ENCODE data around the gene NFKBIL1. TPM values are rescaled to one million over a fixed set of nuclear protein-coding genes. Genes with fewer than 3 reads are reported as not detected.

NFKBIL1 gene
- total RNA-seq, 4 donors from 2014 or later: 25.2 to 44.4 (median 28.5) TPM

DNA sequence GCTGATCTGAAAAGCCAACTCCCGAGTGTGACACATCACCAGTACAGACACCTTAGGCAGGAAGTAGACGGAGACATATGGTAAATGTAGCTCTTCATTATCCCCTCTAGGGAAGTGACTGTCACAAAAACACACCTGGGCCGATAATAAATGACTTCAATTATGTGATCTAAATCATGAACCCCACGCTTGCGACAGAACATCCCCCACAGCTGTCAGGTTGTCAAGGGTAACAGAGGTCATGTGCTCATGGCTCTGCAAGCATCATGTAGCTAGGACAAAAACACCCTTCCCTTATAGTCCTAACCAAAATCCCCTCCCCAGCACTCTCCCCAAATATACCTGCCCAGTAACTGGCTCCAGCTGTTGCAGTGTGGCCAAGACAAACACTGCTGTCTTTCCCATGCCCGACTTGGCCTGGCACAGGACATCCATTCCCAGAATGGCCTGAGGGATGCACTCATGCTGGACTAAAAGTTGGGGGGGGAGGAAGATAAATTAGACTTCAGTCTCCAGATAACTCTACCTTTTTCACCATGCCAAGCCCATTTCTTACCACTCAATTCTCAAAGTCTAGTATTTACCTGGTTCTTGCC lies 8.5 kb upstream of the NFKBIL1 start:
- 49 to 50% methylated on average over 6 of the region's 6 CpGs for WGBS, 2 donors
- TF ChIP-seq POLR2A (IDR thresholded peaks at IDR 0.05): no peak
- TF ChIP-seq, protein P1, sequence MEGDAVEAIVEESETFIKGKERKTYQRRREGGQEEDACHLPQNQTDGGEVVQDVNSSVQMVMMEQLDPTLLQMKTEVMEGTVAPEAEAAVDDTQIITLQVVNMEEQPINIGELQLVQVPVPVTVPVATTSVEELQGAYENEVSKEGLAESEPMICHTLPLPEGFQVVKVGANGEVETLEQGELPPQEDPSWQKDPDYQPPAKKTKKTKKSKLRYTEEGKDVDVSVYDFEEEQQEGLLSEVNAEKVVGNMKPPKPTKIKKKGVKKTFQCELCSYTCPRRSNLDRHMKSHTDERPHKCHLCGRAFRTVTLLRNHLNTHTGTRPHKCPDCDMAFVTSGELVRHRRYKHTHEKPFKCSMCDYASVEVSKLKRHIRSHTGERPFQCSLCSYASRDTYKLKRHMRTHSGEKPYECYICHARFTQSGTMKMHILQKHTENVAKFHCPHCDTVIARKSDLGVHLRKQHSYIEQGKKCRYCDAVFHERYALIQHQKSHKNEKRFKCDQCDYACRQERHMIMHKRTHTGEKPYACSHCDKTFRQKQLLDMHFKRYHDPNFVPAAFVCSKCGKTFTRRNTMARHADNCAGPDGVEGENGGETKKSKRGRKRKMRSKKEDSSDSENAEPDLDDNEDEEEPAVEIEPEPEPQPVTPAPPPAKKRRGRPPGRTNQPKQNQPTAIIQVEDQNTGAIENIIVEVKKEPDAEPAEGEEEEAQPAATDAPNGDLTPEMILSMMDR (IDR thresholded peaks at IDR 0.05): no peak

GRCh38 chr6:31540640-31541039 lies 6.8 kb upstream of the NFKBIL1 start:
- intact Hi-C loops (cut with DNase I; ENCODE audit: low total_unique reads): no loop called here
- WGBS, 2 donors: 11 to 14% methylated on average over 4 of the region's 4 CpGs
- no peak for TF ChIP-seq POLR2A (IDR thresholded peaks at IDR 0.05)
- TF ChIP-seq, protein P1 (IDR thresholded peaks at IDR 0.05): no peak
- DNase-seq (ENCODE audit: low spot score in 2 of 2): no peak
- peak overlapping the region; percentile 76 for H3K4me3 ChIP-seq (ENCODE audit: low read depth, poor library complexity, severe bottlenecking)

More for the DNA sequence above, 8.5 kb upstream of the NFKBIL1 start:
- intact Hi-C loops (cut with DNase I; ENCODE audit: low total_unique reads): no loop called here
- H3K4me3 ChIP-seq (ENCODE audit: low read depth, poor library complexity, severe bottlenecking): no peak overlapping the region
- peak in 1 of 2 donors; percentile 3 for DNase-seq (ENCODE audit: low spot score in 2 of 2)

DNA sequence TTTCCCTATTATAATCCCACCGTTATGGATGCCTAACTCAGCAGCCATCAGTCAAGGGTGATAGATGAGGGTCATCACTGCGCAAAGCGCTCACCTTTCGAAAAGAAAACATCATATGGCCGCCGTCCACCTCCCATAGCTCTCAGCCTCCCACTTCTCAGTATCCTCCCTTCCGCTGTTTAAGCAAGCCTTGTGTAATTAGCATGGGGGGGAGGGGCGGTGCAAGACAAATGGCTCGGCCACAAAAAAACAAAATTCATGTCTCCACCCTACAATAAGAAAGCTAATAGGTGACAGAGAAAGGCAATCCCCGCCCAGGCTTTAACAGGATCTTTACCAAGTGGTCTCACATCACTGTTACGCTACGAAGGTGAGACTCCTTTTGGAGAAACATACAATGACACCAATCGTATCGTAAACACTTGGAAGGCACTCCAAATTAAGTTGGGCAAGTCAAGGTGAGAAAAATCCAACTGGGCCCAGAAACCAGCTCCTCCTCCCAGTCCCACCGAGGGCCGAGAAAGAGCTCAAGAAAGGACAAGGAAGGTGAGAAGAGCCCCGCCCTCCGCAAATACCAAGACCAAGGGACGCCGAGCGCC lies 6.2 kb upstream of the NFKBIL1 start:
- TF ChIP-seq, protein P1 (IDR thresholded peaks at IDR 0.05): no peak
- no peak for TF ChIP-seq POLR2A (IDR thresholded peaks at IDR 0.05)
- 0% methylated on average over 21 of the region's 21 CpGs for WGBS, 2 donors
- intact Hi-C loops (cut with DNase I; ENCODE audit: low total_unique reads): no loop called here
- DNase-seq (ENCODE audit: low spot score in 2 of 2): peak in 1 of 2 donors; percentile 64
- peak overlapping the region; percentile 76 for H3K4me3 ChIP-seq (ENCODE audit: low read depth, poor library complexity, severe bottlenecking)

DNA sequence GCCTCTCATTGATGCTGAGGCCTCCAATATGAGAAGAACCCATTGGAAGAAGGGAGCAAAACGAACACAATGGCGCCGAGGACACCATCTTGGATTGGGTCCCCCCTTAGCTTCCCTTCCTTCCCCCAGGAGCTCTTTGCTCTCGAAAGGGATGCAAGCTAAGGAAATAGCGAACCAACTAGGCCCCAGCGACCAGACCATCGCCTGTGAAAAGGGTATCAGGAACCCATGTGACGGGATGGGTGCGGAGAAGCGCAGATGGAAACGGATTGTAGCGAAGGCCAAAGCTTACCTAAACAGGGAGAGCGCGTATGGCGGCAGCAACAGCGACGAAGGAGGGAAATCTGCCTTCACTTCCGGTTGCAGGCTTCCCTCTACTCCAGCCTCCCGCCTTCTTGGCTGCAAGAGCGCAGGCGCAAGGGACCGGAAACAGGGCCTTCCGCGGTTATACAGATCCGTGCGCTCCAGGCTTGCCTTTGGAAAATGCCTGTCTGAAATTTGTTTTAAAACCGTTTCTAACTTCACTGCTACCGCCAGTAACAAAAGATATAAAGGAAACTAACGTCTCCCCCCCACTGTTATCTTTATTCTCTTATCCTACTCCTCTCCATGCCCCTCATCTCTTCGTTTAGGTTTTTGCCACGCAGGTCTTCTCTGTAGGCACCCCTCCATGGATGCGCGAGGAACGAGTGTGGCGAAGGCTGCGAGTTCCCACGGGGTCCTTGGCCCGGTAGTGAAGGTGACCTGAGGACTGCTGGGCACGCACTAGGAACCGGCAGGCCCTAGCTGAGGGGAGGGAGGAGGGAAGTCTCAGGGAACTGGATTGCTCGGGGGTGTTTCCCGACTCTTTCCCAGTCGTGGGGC lies 5.5 kb upstream of the NFKBIL1 start, which contains the start of gene DDX39B:
DDX39B (minus strand) TSS at position 346 of the 864 bp plus-strand sequence. CDS start 1,471 bp downstream, outside the sequence.
- TF ChIP-seq, protein P1 (IDR thresholded peaks at IDR 0.05): no peak
- peak in 1 of 2 donors; percentile 77 for TF ChIP-seq POLR2A (IDR thresholded peaks at IDR 0.05)

GRCh38 chr6:31543639-31544038 lies 3.8 kb upstream of the NFKBIL1 start:
- 90 to 93% methylated on average over 6 of the region's 6 CpGs for WGBS, 2 donors
- TF ChIP-seq, protein P1 (IDR thresholded peaks at IDR 0.05): no peak
- TF ChIP-seq POLR2A (IDR thresholded peaks at IDR 0.05): no peak
- DNase-seq (ENCODE audit: low spot score in 2 of 2): no peak
- H3K4me3 ChIP-seq (ENCODE audit: low read depth, poor library complexity, severe bottlenecking): no peak overlapping the region
- intact Hi-C loops (cut with DNase I; ENCODE audit: low total_unique reads): no loop called here

More for the DNA sequence above, 5.5 kb upstream of the NFKBIL1 start, which contains the start of gene DDX39B:
- H3K4me3 ChIP-seq (ENCODE audit: low read depth, poor library complexity, severe bottlenecking): peak within 1 kb of the TSS; percentile 76
- 0 to 1% methylated on average over 41 to 43 of the region's 43 CpGs for WGBS, 2 donors
- intact Hi-C loops (cut with DNase I; ENCODE audit: low total_unique reads): no loop called here
- DNase-seq (ENCODE audit: low spot score in 2 of 2): peak; percentile 95 to 99
